LNCAP (cell line): ENCODE measurements around the gene NECTIN1.

Experiments used
- TF ChIP-seq, protein P1 (sequence below): fragments of 450-650 bp; IDR thresholded peaks from 2 replicates; pipeline ENCODE4 v1.5.1; 2017; ENCODE audit warnings: mild to moderate bottlenecking

The NECTIN1 gene

DNA sequence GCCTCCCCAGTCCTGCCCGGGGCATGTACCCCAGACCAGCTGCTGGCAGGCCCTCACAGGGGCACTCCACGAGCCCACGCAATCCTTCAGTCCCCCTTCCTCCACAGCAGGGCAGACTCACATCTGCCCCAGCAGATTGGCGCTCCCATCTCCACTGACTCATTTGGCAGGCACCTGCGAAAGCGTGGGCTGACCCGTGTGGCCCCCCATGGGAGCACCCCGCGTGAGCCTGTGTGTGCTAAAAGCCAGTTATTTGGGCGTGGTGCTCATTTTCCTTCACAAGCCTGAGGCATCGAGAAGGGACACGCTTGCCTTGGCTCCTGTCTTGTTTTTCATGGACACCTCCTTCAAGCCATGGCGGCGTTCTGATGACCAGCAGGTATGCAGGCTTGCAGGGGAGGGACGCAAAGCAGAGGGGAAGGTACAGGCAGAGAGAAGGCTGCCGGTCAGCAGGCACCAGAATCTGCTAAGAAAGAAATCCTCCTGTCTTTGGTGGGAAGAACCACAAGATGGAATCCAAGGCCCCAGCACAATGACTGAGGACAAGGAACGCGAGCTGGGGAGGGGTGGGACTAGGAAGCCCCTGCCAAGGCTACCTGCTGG lies 8.6 kb downstream of the NECTIN1 start:
- TF ChIP-seq, protein P1, sequence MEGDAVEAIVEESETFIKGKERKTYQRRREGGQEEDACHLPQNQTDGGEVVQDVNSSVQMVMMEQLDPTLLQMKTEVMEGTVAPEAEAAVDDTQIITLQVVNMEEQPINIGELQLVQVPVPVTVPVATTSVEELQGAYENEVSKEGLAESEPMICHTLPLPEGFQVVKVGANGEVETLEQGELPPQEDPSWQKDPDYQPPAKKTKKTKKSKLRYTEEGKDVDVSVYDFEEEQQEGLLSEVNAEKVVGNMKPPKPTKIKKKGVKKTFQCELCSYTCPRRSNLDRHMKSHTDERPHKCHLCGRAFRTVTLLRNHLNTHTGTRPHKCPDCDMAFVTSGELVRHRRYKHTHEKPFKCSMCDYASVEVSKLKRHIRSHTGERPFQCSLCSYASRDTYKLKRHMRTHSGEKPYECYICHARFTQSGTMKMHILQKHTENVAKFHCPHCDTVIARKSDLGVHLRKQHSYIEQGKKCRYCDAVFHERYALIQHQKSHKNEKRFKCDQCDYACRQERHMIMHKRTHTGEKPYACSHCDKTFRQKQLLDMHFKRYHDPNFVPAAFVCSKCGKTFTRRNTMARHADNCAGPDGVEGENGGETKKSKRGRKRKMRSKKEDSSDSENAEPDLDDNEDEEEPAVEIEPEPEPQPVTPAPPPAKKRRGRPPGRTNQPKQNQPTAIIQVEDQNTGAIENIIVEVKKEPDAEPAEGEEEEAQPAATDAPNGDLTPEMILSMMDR: no peak

DNA sequence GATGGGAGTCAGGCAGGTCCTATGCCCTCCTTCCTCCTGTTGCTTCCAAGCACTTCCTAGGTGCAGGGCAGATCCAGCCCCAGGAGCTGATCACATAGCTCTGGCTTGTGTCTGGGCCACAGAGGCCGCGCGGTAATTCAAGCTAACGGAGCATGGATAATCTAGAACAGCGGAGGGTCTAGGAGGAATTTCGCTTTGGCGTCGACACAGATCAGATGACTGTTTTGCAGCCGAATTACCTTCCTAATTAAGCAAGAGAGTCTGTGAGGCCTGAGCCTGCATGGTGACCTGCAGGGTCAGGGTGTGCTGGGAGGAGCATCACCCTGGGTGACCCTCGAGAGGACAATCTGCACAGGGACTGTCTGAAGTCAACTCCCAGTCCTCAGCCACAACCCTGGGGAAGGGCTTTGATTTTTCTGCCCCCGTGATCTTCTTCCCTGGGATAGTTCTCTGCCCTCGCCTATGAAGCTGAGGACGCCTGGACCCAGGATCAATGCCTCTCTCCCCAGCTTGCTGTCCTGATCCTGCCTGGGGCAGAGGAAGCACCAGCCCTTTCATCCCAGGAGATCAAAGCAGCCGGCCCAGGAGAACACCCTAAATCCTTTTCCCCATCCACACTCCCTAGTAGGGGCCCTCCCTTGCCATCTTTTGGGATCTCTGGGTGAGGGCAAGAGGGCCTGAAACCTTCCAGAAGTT lies 11.0 kb downstream of the NECTIN1 start:
- TF ChIP-seq, protein P1: no peak

DNA sequence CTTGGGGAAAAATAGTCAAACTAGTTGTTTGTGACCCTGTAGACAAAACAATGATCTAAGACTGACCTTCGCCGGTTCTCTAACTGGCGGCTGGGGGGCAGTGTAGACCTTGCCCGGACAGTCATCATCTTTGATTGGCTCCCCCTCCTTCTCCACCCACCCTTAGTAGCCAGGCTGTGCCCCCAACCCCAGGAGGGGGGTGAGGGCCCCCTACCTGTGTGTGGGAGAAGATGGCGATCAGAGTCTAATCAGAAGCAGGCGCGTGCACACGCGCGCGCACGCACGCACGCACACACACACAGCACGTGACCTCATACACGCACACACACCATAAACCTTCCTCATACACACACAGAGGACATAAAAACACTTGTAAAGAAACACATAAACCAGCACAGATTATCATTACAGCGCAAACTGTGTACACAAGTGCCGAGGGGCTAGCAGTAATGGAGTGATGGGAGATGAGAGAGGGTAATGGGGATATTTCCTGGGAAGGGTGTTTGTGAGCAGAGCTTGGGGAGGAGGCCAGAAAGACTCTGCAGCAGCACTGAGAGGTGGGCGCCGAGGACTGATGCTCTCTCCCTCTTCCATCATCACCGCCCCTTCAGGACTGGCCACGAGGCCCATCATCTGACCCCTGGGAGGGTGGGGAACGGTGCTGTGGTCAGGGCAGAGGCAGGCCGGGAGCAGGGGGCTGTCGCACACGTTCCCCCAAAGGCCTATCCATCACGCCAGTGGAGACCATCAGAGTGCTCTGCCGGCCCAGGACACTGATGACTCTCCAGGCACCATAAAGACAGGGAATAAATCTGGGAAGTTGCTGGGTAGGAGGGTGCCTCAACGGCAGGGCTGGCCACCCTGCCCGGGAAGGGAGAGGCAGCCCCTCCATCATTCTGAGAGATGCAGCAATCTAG lies 12.2 kb downstream of the NECTIN1 start:
- TF ChIP-seq, protein P1: no peak

DNA sequence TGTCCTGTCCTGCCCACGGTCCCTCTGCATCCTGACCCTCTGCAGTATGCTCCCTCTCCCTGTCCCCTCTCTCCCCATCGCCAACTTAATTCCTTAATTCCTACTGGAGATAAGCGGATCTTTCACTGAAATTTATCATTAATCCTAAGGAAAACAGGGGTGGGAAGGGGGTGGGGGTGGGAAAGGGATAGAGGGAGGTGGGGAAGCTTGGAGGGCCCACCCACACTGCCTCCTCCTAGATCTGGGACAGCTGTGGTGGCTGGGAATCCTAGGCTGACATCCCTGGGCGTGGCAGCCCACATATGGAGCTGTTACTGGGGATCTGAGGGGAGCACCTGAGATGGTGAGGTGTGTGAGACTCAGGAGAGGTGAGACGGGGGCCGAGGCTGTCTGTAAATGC lies 14.4 kb downstream of the NECTIN1 start:
- TF ChIP-seq, protein P1: no peak

DNA sequence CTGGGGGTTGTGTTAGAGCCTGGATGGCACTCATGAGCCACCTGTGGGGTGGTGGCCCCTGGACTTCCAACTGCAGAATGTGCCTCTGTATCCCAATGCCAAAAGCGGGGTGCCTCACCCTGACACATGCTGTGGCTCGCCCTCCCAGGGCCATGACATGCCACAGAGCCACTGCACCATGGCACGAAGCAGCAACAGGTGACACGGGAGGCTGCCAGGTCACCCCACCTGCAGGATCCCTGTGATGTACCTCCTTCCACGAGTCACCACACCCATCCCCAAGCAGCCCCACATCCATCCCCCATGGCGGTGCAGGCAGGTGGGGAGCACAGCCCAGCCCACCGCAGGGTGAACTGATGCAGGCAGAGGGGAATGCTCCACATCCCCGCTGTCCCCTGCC lies 14.8 kb downstream of the NECTIN1 start:
- TF ChIP-seq, protein P1: no peak

DNA sequence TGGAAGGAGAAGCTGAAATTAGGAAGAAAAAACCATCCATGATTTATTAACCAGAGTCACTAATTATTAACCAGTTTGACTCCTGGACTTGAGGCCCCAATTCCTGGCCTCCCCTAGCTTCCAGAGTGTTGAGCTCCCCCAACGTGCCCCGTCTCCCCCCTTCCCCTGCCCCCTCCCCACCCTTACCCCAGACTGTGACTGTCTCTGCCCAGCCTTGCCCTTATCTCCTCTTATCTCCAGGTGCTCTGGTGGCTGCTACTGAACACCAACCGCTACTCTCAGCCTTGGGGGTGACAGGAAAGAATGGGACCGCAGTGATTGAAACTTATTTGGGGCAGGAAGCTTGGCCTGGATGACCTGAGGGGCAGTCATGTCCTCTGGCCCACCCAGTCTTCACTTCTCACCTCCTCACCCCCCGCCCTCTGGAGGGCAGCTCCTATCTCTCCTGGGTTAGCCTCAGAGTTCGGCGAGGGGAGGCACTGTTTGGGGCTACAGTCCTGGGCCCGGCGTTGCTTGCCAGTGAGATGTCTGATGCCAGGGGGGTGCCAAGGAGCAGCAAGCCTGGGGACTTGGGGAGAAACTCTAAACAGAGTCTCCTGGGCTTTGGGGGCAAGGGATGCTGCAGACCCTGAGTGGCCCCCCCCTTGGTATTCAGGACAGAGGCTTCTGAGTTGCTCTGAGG lies 15.5 kb downstream of the NECTIN1 start:
- TF ChIP-seq, protein P1: no peak
